HEK293 (cell line): ENCODE results near the gene RFX4.

Experiments
- ZNF302 ChIP-seq: fragments of 450-650 bp; formaldehyde crosslinking; IDR thresholded peaks from 2 replicates; pipeline ENCODE4 v1.5.1; 2016; ENCODE audit warnings: missing biosample characterization, missing genetic modification characterization, low read depth
- ZNF626 ChIP-seq: fragments of 450-650 bp; sonication (Bioruptor Pico); formaldehyde crosslinking; IDR thresholded peaks from 2 replicates; pipeline ENCODE4 v1.5.1; 2018; ENCODE audit warnings: missing biosample characterization, missing genetic modification characterization, inconsistent platforms
- ZNF776 ChIP-seq: fragments of 450-650 bp; formaldehyde crosslinking; IDR thresholded peaks from 2 replicates; pipeline ENCODE4 v1.5.0; 2017; ENCODE audit warnings: missing biosample characterization, missing genetic modification characterization, borderline replicate concordance
- TF ChIP-seq, protein P1 (sequence below): fragments of 450-650 bp; formaldehyde crosslinking; IDR thresholded peaks from 2 replicates; pipeline ENCODE4 v1.5.1; 2016; ENCODE audit warnings: missing biosample characterization, missing genetic modification characterization
- TF ChIP-seq, protein P2 (sequence below): fragments of 450-650 bp; formaldehyde crosslinking; IDR thresholded peaks from 2 replicates; pipeline ENCODE4 v1.5.1; 2016; ENCODE audit warnings: missing biosample characterization, missing genetic modification characterization

DNA sequence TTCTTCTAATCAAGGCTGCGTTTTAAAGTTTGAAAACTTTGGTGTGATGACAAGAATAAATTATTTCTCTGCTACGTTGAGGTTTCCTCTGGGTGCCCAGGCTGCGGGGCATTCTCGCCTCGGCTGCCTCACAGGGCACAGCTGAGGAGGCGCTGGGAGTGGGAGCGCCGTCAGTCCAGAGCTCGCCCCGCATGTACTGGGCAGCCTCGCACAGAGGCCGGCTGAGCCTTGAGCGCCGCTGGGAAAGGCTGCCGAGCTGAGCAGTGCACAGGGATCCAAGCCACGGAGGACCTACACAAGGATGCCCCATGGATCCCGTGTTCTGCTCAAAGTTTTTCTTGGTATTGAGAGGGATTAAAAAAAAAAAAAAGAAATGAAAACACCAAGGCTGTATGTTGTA, 11.6 kb downstream of the RFX4 start:
- TF ChIP-seq ZNF776 (tag by site-specific recombination) (no peak), ZNF302 (tag by site-specific recombination) (no peak), ZNF626 (tag by site-specific recombination) (no peak)
- TF ChIP-seq, protein P1, sequence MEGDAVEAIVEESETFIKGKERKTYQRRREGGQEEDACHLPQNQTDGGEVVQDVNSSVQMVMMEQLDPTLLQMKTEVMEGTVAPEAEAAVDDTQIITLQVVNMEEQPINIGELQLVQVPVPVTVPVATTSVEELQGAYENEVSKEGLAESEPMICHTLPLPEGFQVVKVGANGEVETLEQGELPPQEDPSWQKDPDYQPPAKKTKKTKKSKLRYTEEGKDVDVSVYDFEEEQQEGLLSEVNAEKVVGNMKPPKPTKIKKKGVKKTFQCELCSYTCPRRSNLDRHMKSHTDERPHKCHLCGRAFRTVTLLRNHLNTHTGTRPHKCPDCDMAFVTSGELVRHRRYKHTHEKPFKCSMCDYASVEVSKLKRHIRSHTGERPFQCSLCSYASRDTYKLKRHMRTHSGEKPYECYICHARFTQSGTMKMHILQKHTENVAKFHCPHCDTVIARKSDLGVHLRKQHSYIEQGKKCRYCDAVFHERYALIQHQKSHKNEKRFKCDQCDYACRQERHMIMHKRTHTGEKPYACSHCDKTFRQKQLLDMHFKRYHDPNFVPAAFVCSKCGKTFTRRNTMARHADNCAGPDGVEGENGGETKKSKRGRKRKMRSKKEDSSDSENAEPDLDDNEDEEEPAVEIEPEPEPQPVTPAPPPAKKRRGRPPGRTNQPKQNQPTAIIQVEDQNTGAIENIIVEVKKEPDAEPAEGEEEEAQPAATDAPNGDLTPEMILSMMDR = no peak
- TF ChIP-seq, protein P2, sequence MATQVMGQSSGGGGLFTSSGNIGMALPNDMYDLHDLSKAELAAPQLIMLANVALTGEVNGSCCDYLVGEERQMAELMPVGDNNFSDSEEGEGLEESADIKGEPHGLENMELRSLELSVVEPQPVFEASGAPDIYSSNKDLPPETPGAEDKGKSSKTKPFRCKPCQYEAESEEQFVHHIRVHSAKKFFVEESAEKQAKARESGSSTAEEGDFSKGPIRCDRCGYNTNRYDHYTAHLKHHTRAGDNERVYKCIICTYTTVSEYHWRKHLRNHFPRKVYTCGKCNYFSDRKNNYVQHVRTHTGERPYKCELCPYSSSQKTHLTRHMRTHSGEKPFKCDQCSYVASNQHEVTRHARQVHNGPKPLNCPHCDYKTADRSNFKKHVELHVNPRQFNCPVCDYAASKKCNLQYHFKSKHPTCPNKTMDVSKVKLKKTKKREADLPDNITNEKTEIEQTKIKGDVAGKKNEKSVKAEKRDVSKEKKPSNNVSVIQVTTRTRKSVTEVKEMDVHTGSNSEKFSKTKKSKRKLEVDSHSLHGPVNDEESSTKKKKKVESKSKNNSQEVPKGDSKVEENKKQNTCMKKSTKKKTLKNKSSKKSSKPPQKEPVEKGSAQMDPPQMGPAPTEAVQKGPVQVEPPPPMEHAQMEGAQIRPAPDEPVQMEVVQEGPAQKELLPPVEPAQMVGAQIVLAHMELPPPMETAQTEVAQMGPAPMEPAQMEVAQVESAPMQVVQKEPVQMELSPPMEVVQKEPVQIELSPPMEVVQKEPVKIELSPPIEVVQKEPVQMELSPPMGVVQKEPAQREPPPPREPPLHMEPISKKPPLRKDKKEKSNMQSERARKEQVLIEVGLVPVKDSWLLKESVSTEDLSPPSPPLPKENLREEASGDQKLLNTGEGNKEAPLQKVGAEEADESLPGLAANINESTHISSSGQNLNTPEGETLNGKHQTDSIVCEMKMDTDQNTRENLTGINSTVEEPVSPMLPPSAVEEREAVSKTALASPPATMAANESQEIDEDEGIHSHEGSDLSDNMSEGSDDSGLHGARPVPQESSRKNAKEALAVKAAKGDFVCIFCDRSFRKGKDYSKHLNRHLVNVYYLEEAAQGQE (tag by site-specific recombination) = no peak
